HL-60/S4 treated with phorbol 12-myristate 13-acetate at 8.2 ng/mL for 4 days and 3 days (cell line): ENCODE data around the gene TSPOAP1.

Source experiments
- in situ Hi-C: fragments of 300-500 bp; cut with MboI; formaldehyde crosslinking; loops from 2 replicates; pipeline ENCODE4 v1.15.0; 2022; ENCODE audit warnings: low sequenced_read_pairs

TSPOAP1 gene

GRCh38 chr17:58363457-58364185 lies 35.0 kb upstream of the TSPOAP1 start:
- in situ Hi-C loops: no loop called here

GRCh38 chr17:58362368-58363014 lies 33.9 kb upstream of the TSPOAP1 start:
- in situ Hi-C loops: no loop called here

- in situ Hi-C loops: no loop called here
Measured at GRCh38 chr17:58360296-58361063, 31.9 kb upstream of the TSPOAP1 start.

- in situ Hi-C loops: no loop called here
Measured at GRCh38 chr17:58358408-58359172, 30.0 kb upstream of the TSPOAP1 start.

- in situ Hi-C loops: no loop called here
Measured at GRCh38 chr17:58357312-58358297, 29.0 kb upstream of the TSPOAP1 start.

- in situ Hi-C loops: no loop called here
Measured at GRCh38 chr17:58356231-58356630, 27.6 kb upstream of the TSPOAP1 start.

- in situ Hi-C loops: no loop called here
Measured at GRCh38 chr17:58354541-58355216, 26.1 kb upstream of the TSPOAP1 start.

GRCh38 chr17:58353389-58353825 lies 24.8 kb upstream of the TSPOAP1 start:
- in situ Hi-C loops: no loop called here

- in situ Hi-C loops: no loop called here
Measured at GRCh38 chr17:58352596-58353388, 24.2 kb upstream of the TSPOAP1 start.

- in situ Hi-C loops: no loop called here
Measured at GRCh38 chr17:58351831-58352595, 23.4 kb upstream of the TSPOAP1 start, which contains the start of gene SUPT4H1. TSS of gene SUPT4H1 (minus strand) at chr17:58352201. CDS start at chr17:58352135, 66 bp downstream.

GRCh38 chr17:58351182-58351581 lies 22.6 kb upstream of the TSPOAP1 start:
- in situ Hi-C loops: no loop called here

- in situ Hi-C loops: no loop called here
Measured at GRCh38 chr17:58348038-58348437, 19.4 kb upstream of the TSPOAP1 start.

GRCh38 chr17:58345500-58345899 lies 16.9 kb upstream of the TSPOAP1 start:
- in situ Hi-C loops: no loop called here

- in situ Hi-C loops: no loop called here
Measured at GRCh38 chr17:58344791-58345157, 16.2 kb upstream of the TSPOAP1 start.

- in situ Hi-C loops: no loop called here
Measured at GRCh38 chr17:58344047-58344790, 15.6 kb upstream of the TSPOAP1 start.

- in situ Hi-C loops: no loop called here
Measured at GRCh38 chr17:58343131-58343530, 14.5 kb upstream of the TSPOAP1 start.
